ENCODE measurements around the gene PDE4DIP.
"Not testable (repeated sequence)": the region's sequence is repeated elsewhere in the genome, so short reads cannot be mapped to it uniquely, and the experiment has no call there.

The PDE4DIP gene

DNA sequence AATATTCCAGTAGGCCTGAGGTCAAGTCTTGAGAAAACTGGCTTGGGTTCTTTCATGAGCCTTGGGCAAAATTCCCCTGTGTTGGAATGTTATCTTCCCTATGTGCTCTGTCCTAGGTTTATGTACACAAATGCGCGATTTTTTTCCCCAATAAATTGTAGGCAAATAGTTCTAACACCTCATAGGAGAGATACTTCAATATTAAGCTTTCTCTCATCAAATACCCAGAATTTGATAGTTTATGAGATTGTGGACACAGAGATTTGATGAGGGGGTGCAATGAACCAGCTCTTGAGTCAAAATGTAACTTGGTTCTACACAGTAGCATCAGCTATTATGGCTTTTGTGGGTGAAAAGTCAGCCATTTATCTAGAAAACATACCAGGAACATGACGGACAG lies 220.4 kb downstream of the PDE4DIP start:
- not testable (repeated sequence) for DNase-seq (ENCODE audit: low read depth in 4 of 4, low spot score in 1 of 4)

DNA sequence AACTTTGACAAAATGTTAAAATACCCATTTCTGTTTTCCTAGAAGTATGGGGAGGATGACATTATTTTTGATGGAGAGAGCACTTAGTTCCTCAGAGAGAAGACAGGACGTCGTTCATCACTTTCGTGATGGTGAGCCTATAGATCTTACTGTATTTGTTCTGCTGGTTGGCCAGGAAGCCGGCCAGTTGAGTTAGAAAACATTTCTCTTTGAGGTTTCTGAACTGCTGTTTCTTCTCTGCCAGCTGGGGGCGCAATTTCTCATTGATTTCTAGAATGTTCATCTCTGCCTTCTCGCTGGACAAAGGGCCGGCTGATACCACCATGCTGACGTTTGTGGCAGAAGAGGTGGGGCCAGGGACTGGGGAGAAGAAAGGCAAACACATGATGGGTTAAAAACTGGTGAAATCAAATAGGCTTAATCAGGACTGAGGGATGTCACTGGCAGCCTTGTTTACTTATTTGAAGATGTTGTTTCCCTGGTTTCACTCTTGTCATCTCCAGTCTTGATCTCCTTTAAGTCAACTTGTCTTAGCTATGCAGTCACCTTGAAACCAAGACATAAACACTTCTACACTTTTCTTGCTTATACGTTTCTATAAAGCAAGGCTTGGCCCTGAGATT lies 231.4 kb downstream of the PDE4DIP start:
- not testable (repeated sequence) for DNase-seq (ENCODE audit: low read depth in 4 of 4, low spot score in 1 of 4)

Measured in stimulated activated CD4-positive, alpha-beta T cell treated with anti-CD3 and anti-CD28 coated beads, Interleukin-1b, Interleukin-23, amount 100 ng/mL, for 24 hours (primary cell).